Right cardiac atrium (tissue), 5 donors: ENCODE results near the gene MYO5A. TPM values are rescaled to one million over a fixed set of nuclear protein-coding genes. Genes with fewer than 3 reads are reported as not detected.

Experiments
- ATAC-seq, 2 donors: fragments of 200-7000 bp; cut with Tn5 transposase; one replicate each; pipeline versions ENCODE4 v1.8.0 to v1.9.1; 2020; ENCODE audit warnings: moderate library complexity in 2 of 2, mild to moderate bottlenecking in 1 of 2
- DNase-seq, 3 donors: peaks; one replicate each; pipeline ENCODE4 v3.0.0-alpha.2; 2020
- H3K27ac ChIP-seq: one replicate; pipeline ENCODE4 v1.5.1; 2013; ENCODE audit warnings: mild to moderate bottlenecking, low read length, control low read depth, moderate library complexity
- H3K27me3 ChIP-seq: one replicate; pipeline ENCODE4 v1.6.1; 2013; ENCODE audit not compliant: control insufficient read depth, insufficient read depth
- H3K4me1 ChIP-seq: one replicate; pipeline ENCODE4 v1.6.1; 2013; ENCODE audit warnings: low read length; ENCODE audit not compliant: control insufficient read depth, insufficient read depth
- H3K4me3 ChIP-seq: one replicate; pipeline ENCODE4 v1.5.1; 2013; ENCODE audit warnings: low read length, control low read depth
- H3K9me3 ChIP-seq: one replicate; pipeline ENCODE4 v1.6.1; 2013; ENCODE audit warnings: low read length; ENCODE audit not compliant: control insufficient read depth
- WGBS: extraction: QIAGEN DNeasy Blood & Tissue Kit; methylation state at CpG from one replicate; pipeline ENCODE4 v1.1.7; 2013; 5-methylcytosine and 5-hydroxymethylcytosine counted together
- intact Hi-C, 4 donors: fragments of 100-400 bp; cut with DNase I; formaldehyde crosslinking; loops; one replicate each; pipeline versions ENCODE4 v1.11.0 to v1.14.0; 2022 to 2023
- polyA plus RNA-seq: library from polyadenylated mRNA; stranded (reverse); fragments of 200-250 nt; gene quantifications from one replicate; pipeline ENCODE4 v1.2.3, GENCODE V29; 2013
- total RNA-seq, 4 donors: library from RNA; stranded (reverse); fragmentation: NEBNext Ultra II Directional; extraction: Animal tissue kit (Norgen Biotek cat#: 25700); gene quantifications; one replicate each; pipeline ENCODE4 v1.2.1, GENCODE V29; 2021
- donor health status: healthy with polysubstance abuse.
- donor health status: DM: no; HTN: yes; CAD: no.
- donor health status: DM: no; HTN: no; CAD: no.
- donor health status: DM: no; HTN: yes; CAD: no; lungs with severe emphysema.
- donor health status: DM: yes; HTN: yes; CAD: no.

MYO5A gene
- total and polyA plus RNA-seq, 5 donors = 4.1 to 17.7 (median 11.0) TPM

DNA sequence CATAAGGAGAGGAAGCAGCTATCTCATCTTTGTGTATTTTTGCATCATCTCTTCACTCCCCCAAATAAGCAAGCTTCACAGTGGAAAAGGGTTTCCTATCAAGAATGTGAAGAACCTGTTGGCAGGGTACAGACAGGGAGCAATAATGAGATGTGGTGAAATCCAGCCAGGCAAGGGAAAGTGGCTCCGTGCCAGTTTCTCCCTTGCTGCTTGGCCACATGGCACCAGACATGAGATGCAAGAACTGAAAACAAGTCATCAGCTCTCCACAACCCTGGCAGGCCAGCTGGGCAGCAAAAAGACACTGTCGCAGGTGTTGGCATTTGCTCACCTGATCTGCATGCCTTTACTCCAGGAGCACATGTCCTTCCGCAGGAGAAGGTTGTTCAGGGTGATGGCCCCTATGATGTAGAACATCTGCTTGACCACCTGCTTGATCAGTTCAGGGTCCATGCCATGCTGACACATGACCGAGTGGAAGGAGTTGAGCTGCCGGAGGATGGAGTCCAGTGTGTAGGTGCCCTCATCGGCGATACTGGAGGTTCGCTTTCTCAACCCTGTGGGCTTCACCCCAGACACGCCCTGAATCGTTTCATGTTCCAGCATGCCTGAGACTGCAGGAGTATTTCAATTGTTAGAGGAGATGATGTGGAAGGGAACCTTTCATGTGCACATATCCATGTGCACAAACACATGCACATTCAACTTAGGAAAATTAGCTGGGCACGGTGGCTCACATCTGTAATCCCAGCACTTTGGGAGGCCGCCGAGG lies 209.8 kb downstream of the MYO5A start:
- ATAC-seq = peak; percentile 62 to 72
- intact Hi-C loops = no loop called here
- H3K27ac ChIP-seq = no peak overlapping the region

GRCh38 chr15:52317688-52318087 lies 211.0 kb downstream of the MYO5A start:
- H3K27me3 ChIP-seq = no peaks in the 10 kb centered on the region
- no peaks in the 10 kb centered on the region for H3K9me3 ChIP-seq
- ATAC-seq = no peak
- WGBS = 90% methylated on average over 2 of the region's 2 CpGs
- no peak for DNase-seq
- intact Hi-C loops = no loop called here
- no peak overlapping the region for H3K4me3 ChIP-seq
- no peaks in the 10 kb centered on the region for H3K4me1 ChIP-seq
- no peak overlapping the region for H3K27ac ChIP-seq

More for the DNA sequence above, 209.8 kb downstream of the MYO5A start:
- Histone ChIP-seq H3K4me3 (no peak overlapping the region), H3K9me3 (no peaks in the 10 kb centered on the region), H3K4me1 (no peaks in the 10 kb centered on the region), H3K27me3 (no peaks in the 10 kb centered on the region)
- 83% methylated on average over 13 of the region's 13 CpGs for WGBS
- DNase-seq = peak; percentile 37 to 83 (median 71)

DNA sequence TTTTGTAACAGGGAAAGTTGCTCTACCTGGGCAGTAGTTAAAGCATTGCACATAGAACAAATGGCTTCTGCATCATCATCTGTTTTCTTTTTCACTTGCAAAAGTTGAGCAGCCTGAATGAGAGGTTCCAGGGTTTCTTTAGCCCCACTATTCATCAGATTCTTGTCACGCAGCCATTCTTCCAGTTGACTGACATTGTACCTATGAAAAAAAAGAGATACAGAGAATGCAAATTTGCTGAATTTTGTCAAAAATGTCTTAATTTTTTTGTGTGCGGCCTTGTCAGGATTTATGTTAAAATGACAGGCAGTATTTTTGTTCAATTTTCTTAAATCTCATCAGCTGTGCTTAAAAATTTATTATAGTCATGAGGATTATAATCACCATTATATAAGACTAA lies 211.7 kb downstream of the MYO5A start:
- WGBS = 97% methylated on average over 2 of the region's 2 CpGs
- Histone ChIP-seq H3K9me3 (no peaks in the 10 kb centered on the region), H3K4me3 (no peak overlapping the region), H3K27ac (no peak overlapping the region), H3K27me3 (no peaks in the 10 kb centered on the region), H3K4me1 (no peaks in the 10 kb centered on the region)
- intact Hi-C loops = no loop called here
- DNase-seq (no peak), ATAC-seq (no peak)

DNA sequence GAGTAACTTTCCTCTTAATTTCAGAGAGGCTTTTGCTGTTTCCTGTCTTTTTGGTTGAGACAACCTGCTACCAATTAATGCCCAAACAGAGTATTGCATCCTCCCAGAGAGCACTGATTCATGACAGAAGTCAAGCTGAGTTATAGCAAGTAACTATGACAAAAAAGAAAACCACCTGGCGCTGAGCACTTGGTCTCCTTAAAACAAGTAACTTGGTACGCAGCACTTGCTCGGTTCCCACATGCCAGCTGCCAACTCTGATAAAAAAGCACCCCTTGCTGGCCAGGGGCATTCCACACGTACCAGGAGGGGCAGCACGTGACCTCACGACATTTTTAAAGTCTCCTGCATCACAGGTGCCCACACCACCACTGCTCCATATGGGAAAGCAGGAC lies 219.5 kb downstream of the MYO5A start:
- H3K4me3 ChIP-seq = no peak overlapping the region
- H3K4me1 ChIP-seq = no peaks in the 10 kb centered on the region
- H3K27me3 ChIP-seq = no peaks in the 10 kb centered on the region
- 72% methylated on average over 6 of the region's 6 CpGs for WGBS
- ATAC-seq = peak in 1 of 2 donors; percentile 47
- intact Hi-C loops = no loop called here
- no peaks in the 10 kb centered on the region for H3K9me3 ChIP-seq
- no peak overlapping the region for H3K27ac ChIP-seq
- DNase-seq = no peak

DNA sequence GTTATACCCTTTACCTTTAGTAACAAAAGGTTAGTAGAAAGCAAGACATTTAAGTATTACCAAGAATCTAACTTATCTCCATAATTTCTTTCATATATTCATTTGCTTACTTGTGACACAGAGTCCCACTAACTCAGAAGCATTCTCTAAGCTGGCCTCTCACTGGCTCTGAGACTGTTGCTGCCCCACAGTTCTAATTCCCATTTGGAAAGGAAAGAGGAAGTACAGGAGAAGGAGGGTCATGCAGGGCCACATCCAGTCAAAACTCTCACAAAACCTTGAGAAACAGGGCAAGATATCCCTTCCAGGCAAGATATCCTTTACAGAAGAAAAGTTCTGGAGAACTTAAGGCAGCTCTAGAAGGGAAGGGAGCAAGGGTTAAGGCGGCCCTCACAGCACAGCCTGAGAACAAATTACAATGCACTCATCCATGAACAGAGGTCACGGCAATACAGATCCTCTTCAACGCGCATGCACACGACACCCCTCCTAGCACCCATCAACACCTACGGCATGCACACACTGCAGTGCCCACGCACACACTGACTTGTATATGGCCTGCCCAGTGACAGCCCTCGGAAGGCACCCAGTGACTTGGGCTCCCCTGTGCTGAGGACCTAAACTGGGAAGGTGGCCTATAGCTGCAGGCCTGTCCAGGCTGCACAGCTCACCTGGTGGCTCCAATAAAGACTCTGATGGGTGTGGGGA lies 220.1 kb downstream of the MYO5A start:
- no peaks in the 10 kb centered on the region for H3K4me1 ChIP-seq
- WGBS = 69% methylated on average over 8 of the region's 8 CpGs
- H3K4me3 ChIP-seq = no peak overlapping the region
- no peaks in the 10 kb centered on the region for H3K27me3 ChIP-seq
- no peak overlapping the region for H3K27ac ChIP-seq
- intact Hi-C loops = no loop called here
- peak; percentile 18 to 56 for ATAC-seq
- DNase-seq = no peak
- H3K9me3 ChIP-seq = no peaks in the 10 kb centered on the region

GRCh38 chr15:52307847-52308246 lies 220.8 kb downstream of the MYO5A start:
- no peaks in the 10 kb centered on the region for H3K4me1 ChIP-seq
- H3K27ac ChIP-seq = no peak overlapping the region
- intact Hi-C loops = no loop called here
- ATAC-seq (no peak), DNase-seq (no peak)
- H3K27me3 ChIP-seq = no peaks in the 10 kb centered on the region
- H3K4me3 ChIP-seq = no peak overlapping the region
- WGBS = 94% methylated on average over 4 of the region's 4 CpGs
- H3K9me3 ChIP-seq = no peaks in the 10 kb centered on the region

DNA sequence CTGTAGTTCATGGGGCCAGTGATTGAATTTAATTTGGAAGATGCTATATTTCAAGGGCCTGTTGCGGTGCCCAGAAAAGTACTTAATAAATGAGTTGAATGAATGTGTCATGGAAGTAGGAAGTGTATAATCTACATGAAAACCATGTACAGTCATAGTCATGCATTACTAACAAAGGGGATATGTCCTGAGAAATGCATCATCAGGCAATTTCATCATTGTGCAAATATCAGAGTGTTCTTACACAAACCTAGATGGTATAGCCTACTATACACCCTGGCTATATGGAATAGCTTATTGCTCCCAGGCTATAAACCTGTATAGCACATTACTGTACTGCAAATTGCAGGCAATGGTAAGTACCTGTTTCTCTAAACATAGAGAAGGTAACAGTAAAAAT lies 222.4 kb downstream of the MYO5A start:
- Histone ChIP-seq H3K27ac (no peak overlapping the region), H3K27me3 (no peaks in the 10 kb centered on the region), H3K4me1 (no peaks in the 10 kb centered on the region), H3K9me3 (no peaks in the 10 kb centered on the region), H3K4me3 (no peak overlapping the region)
- no peak for DNase-seq
- ATAC-seq = no peak
- WGBS = 99% methylated on average over 1 of the region's 1 CpG
- intact Hi-C loops = no loop called here

- no peaks in the 10 kb centered on the region for H3K27me3 ChIP-seq
- ATAC-seq (no peak), DNase-seq (no peak)
- no peak overlapping the region for H3K4me3 ChIP-seq
- H3K27ac ChIP-seq = no peak overlapping the region
- H3K4me1 ChIP-seq = no peaks in the 10 kb centered on the region
- 73% methylated on average over 3 of the region's 3 CpGs for WGBS
- intact Hi-C loops = no loop called here
- H3K9me3 ChIP-seq = no peaks in the 10 kb centered on the region
These were observed 225.4 kb downstream of the MYO5A start for GRCh38 chr15:52303093-52303772.

- Histone ChIP-seq H3K27ac (no peak overlapping the region), H3K4me3 (no peak overlapping the region), H3K9me3 (no peaks in the 10 kb centered on the region), H3K4me1 (no peaks in the 10 kb centered on the region), H3K27me3 (no peaks in the 10 kb centered on the region)
- WGBS = 95% methylated on average over 2 of the region's 2 CpGs
- no peak for DNase-seq
- ATAC-seq = no peak
- intact Hi-C loops = no loop called here
These were observed 227.3 kb downstream of the MYO5A start for GRCh38 chr15:52301265-52301847.

DNA sequence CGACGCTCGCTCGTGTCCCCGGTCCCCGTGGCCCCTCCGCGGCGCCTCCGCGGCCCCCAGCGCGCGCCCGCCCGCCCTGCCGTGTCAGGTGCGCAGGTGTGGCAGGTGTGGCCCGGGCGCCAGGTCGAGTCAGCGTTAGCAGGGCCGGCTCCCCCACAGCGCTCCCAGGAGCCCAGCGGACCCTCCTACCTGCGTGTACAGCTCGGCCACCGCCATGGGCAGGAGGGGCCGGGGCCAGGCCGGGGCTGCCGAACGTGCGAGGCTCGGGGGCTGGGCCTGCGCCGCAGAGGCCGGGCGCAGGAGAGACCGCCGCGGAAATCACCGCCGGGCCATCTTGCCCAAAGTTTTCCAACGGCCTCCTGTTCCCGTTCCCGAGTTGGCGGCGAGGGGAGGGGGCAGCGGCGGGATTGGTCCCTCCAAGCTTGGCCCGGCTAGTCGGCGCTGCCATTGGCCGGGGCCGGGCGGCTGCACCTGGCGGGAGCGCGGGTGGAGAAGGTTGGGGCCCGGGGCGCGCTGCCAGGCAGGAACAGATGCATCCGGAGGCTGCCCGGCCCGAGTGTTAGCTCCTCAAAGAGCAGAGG lies 233.2 kb downstream of the MYO5A start, which contains the start of gene MYO5C:
Gene MYO5C, minus strand, starts transcription at position 384 of the 581 bp plus-strand sequence. Its CDS starts 168 bp downstream, at position 216.
- intact Hi-C loops = no loop called here
- WGBS = under 1% methylated on average over 65 of the region's 65 CpGs
- no peak within 1 kb of the TSS for H3K27ac ChIP-seq
- H3K4me3 ChIP-seq = peak within 1 kb of the TSS; percentile 66
- peaks cover 6% of the 10 kb centered on the region for H3K4me1 ChIP-seq
- peak; percentile 93 to 95 for ATAC-seq
- DNase-seq = peak; percentile 63 to 89 (median 85)
- no peaks in the 10 kb centered on the region for H3K9me3 ChIP-seq
- H3K27me3 ChIP-seq = no peaks in the 10 kb centered on the region
